Measurements from ENCODE around the gene TAS2R38. TPM values are rescaled to one million over a fixed set of nuclear protein-coding genes. Genes with fewer than 3 reads are reported as not detected.

Gene TAS2R38
- total RNA-seq (not detected), polyA plus RNA-seq (ENCODE audit: insufficient read depth, low read depth, low replicate concordance) (not detected)
- long read RNA-seq, donor 1 = 0 reads
- long read RNA-seq, donor 2 = 0 reads

DNA sequence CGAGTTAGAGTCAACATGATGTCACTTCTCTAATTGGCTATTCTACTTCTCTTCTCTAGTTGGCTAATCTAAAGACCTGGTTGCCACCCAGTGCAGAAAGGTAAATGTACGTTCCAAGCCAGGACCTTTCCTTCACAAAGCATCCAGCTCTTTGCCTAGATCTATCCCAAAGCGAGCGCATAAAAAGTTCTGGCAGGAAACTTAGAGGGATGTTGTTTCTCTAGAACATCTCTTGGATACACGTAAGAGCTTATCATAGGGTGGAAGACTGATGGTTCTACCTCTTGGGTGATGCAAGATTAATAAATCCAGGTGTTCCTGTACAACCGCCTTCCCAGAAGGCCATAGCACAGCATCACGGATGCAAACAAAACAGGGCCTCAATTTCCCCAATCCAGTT, at the start of gene TAS2R38:
TAS2R38 (minus strand) TSS at position 101 of the 400 bp plus-strand sequence; CDS start at position 17, 84 bp downstream.
- H3K36me3 ChIP-seq (ENCODE audit: low read depth, missing control alignments) = no peaks in the 10 kb centered on the region
- no peaks in the 10 kb centered on the region for H3K9me3 ChIP-seq
- no peak within 1 kb of the TSS for H3K4me3 ChIP-seq
- intact Hi-C loops (cut with DNase I; ENCODE audit: low total_unique reads) = no loop called here
- no peak for DNase-seq
- 81 to 91% methylated on average over 7 of the region's 7 CpGs for WGBS, 2 donors
- H3K27ac ChIP-seq = no peak within 1 kb of the TSS
- no peaks in the 10 kb centered on the region for H3K27me3 ChIP-seq
- peaks cover 4% of the 10 kb centered on the region for H3K4me1 ChIP-seq
- TF ChIP-seq POLR2A (IDR thresholded peaks at IDR 0.05) (no peak), CTCF (IDR thresholded peaks at IDR 0.05) (no peak)

DNA sequence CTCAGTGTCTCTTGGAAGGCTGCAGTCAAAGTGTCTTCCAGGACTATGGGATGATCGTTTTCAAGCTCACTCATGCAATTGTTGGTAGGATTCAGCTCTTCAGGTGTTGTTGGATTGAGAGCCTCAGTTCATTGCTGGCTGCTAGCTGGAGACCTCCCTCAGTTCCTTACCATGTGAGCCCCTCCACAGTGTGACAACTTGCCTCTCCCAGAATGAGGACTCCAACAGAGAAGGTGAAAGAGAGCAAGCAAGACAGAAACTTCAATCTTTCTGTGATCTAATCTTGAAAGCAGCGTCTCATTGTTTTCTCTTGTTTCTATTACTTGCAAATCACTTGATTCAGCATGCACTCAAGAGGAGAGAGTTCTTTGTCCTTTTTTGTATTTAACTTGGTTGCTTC, 44.6 kb upstream of the TAS2R38 start:
- no peaks in the 10 kb centered on the region for H3K36me3 ChIP-seq (ENCODE audit: low read depth, missing control alignments)
- no peak overlapping the region for H3K27ac ChIP-seq
- WGBS, 2 donors = 79 to 81% methylated on average over 2 of the region's 2 CpGs
- TF ChIP-seq CTCF (IDR thresholded peaks at IDR 0.05) (no peak), POLR2A (IDR thresholded peaks at IDR 0.05) (no peak)
- no peaks in the 10 kb centered on the region for H3K27me3 ChIP-seq
- no peak for DNase-seq
- H3K9me3 ChIP-seq = no peaks in the 10 kb centered on the region
- intact Hi-C loops (cut with DNase I; ENCODE audit: low total_unique reads) = no loop called here
- H3K4me1 ChIP-seq = no peaks in the 10 kb centered on the region
- no peak overlapping the region for H3K4me3 ChIP-seq

DNA sequence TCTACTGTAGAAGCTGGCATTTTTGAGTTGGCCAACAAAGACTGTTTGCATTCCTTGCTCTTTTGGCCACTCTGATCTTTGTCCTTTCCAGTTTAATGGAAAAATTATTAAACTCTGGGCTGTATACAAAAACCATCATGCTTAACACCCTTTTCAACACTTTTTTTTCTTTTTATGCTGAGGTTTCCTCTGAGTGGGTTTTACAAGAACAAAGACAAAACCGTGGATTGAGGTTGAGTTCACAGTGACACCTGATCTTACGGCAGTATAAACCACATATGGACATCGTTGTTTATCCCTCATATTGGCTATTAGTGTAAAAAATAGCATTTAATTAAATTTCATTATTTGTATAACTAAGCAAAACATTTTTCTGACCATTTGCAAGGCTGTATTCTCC, 43.9 kb upstream of the TAS2R38 start:
- Histone ChIP-seq H3K36me3 (ENCODE audit: low read depth, missing control alignments) (no peaks in the 10 kb centered on the region), H3K4me1 (no peaks in the 10 kb centered on the region), H3K4me3 (no peak overlapping the region), H3K27ac (no peak overlapping the region), H3K27me3 (no peaks in the 10 kb centered on the region), H3K9me3 (no peaks in the 10 kb centered on the region)
- TF ChIP-seq POLR2A (IDR thresholded peaks at IDR 0.05) (no peak), CTCF (IDR thresholded peaks at IDR 0.05) (no peak)
- WGBS, 2 donors = 88 to 94% methylated on average over 3 of the region's 3 CpGs
- DNase-seq = no peak
- intact Hi-C loops (cut with DNase I; ENCODE audit: low total_unique reads) = no loop called here

GRCh38 chr7:142012825-142013511, 39.4 kb upstream of the TAS2R38 start:
- Histone ChIP-seq H3K9me3 (no peaks in the 10 kb centered on the region), H3K27me3 (no peaks in the 10 kb centered on the region), H3K4me3 (no peak overlapping the region), H3K4me1 (no peaks in the 10 kb centered on the region), H3K36me3 (ENCODE audit: low read depth, missing control alignments) (no peaks in the 10 kb centered on the region), H3K27ac (no peak overlapping the region)
- WGBS, 2 donors = 89 to 91% methylated on average over 4 of the region's 4 CpGs
- no peak for DNase-seq
- intact Hi-C loops (cut with DNase I; ENCODE audit: low total_unique reads) = no loop called here
- no peak for TF ChIP-seq CTCF (IDR thresholded peaks at IDR 0.05)
- no peak for TF ChIP-seq POLR2A (IDR thresholded peaks at IDR 0.05)

Measured in testis (tissue), 5 donors.